CD4-positive, alpha-beta T cell treated with Interleukin-15 for 1 hour (primary cell): Measurements from ENCODE around the gene ARHGEF7.

ENCODE experiments used
- DNase-seq: peaks from one replicate; pipeline ENCODE4 v3.0.0-alpha.2; 2020

Gene ARHGEF7

GRCh38 chr13:111112196-111112595 lies 2.9 kb upstream of the ARHGEF7 start:
- no peak for DNase-seq

DNA sequence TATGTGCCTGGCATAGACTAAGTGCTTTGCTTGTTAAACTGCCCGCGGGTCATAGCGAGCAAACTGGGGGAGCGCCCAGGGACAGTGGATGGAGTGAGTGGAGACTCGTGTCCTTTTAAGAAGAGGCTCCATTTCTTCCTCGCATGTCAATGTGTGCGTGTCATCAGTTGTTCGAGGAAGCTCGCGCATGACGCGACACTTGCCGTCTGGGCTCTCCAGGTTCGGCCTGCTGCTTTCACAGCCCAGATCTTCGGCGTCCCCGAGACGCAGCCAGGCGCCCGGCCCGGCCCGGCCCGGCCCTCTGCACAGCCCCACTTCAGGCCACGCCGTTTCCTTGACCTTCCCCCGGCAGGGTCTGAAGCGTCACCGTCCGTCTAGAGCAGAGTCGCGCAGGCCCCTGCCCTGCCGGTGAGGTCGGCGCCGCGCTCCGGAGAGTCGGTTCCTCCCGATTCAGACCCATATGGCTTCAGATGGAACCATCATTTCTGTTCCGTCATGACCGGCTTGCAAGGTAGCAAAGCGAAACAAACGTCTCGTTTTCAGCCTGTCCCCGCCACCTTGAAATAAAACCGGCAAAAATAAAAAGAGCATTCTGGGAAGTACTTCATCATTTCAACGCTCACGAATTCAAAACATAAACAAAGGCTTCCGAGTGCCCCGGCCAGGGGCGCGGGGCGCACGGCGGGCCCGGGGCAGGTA lies 599 bp upstream of the ARHGEF7 start:
- DNase-seq = no peak

DNA sequence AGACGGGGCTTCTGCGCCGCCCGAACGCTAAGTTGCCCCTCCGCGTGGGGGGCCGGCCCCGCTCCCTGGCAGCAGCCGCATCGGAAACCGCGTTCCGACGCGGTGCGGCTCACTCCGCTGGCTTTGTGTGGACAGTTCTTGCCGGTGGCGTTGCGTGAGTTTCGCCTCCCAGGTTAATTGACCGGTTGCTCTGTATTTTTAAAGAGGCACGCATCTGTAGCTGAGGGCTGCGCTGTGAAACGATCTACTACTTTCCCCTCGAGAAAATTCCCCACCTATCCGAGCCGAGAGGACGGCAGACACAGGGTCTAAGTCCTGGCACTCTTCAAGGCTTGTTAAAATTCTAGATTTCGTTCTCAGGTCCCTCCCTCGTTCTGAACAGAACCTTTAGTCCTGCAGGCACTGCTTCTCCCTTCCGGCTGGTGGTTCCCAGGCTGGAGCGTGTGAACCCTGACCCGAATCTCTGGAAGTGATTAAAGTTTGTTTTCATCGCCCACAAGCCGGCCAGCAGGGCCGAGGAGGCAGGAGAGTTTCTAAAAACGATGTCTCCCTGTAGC lies 933 bp downstream of the ARHGEF7 start:
- DNase-seq = no peak

- DNase-seq = no peak
Measured at GRCh38 chr13:111116856-111117255, 1.7 kb downstream of the ARHGEF7 start.

GRCh38 chr13:111117289-111117688 lies 2.2 kb downstream of the ARHGEF7 start:
- no peak for DNase-seq

GRCh38 chr13:111117961-111118360 lies 2.9 kb downstream of the ARHGEF7 start:
- no peak for DNase-seq

- no peak for DNase-seq
Measured at GRCh38 chr13:111118898-111119607, 3.9 kb downstream of the ARHGEF7 start.

GRCh38 chr13:111119966-111120365 lies 4.9 kb downstream of the ARHGEF7 start:
- no peak for DNase-seq

DNA sequence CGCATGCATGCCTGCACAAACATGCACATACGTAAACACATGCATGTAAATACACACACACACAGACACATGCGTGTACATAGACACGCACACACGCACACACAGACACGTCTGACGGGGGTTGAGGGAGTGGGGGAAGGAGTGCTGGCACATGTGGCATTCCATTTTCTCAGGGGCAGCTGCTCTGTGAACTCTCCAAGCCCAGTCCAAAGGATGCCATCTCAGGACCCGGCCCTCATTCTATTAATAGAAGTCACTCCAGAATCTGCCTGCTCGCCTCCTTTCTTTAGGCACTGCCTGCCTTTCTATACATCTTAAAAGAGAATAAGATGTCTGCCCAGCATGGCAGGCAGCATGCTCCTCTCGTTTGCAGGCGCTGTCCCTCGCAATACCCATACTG lies 5.3 kb downstream of the ARHGEF7 start:
- DNase-seq = no peak

GRCh38 chr13:111120913-111121312 lies 5.8 kb downstream of the ARHGEF7 start:
- no peak for DNase-seq

- DNase-seq = no peak
Measured at GRCh38 chr13:111121506-111121905, 6.4 kb downstream of the ARHGEF7 start.

GRCh38 chr13:111122056-111122455 lies 6.9 kb downstream of the ARHGEF7 start:
- DNase-seq = no peak

GRCh38 chr13:111122631-111123030 lies 7.5 kb downstream of the ARHGEF7 start:
- no peak for DNase-seq

DNA sequence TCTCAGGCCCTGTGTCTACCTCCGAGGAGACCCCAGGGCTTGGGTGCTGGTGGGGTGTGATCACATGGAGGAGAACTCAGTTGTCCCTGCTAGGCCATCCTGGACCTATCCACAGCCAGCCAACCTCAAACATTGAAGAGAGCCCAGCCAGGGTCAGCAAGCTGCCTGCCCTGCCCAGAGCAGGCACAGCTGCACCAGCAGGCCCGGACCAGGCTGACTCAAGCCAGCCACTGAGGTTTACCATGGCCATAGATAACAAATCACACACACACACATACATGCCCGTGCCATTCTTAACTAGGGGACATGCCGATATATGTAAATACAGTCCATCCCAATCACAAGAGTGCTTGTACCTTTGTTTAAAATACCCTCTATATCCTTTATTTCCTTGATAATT lies 8.1 kb downstream of the ARHGEF7 start:
- no peak for DNase-seq

DNA sequence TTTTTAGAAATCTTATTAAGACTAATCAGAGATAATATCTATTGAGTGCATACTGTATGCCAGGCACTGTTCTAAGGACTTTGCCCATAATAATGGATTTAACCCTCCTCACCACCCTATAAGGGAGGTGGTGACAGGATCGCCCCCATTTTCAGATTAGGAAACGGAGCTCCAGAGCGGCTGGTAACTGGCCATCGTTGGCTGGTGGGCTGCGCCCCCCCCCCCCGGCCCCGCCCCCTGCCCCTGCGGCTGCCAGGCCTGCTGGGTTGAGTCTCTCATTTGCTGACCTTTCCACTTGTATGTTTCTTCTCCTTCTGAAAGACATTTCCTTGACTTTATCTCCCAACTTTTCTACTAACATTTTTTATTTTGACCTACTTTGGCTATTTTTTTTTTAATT lies 8.5 kb downstream of the ARHGEF7 start:
- DNase-seq = no peak

DNA sequence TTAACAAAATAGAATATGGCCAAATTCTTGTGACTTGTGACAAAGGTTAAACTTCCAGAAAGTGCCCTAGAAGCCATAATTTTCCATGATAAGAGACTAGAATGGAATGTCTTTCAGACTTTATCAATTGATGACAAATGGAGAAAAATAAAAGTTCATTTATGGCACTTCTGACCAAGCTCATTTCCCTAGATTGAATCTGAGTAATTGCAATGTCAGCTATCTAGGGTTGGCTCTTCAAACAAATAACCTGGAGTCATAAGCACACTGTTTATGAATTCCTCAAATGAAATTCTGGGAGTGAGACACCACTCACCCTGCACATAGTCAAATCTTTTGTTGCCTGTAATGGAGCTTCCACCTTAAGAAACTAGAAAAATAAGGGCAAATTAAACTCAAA lies 11.4 kb downstream of the ARHGEF7 start:
- no peak for DNase-seq

GRCh38 chr13:111129465-111130115 lies 14.5 kb downstream of the ARHGEF7 start:
- no peak for DNase-seq

- DNase-seq = no peak
Measured at GRCh38 chr13:111130116-111130508, 15.0 kb downstream of the ARHGEF7 start.

DNA sequence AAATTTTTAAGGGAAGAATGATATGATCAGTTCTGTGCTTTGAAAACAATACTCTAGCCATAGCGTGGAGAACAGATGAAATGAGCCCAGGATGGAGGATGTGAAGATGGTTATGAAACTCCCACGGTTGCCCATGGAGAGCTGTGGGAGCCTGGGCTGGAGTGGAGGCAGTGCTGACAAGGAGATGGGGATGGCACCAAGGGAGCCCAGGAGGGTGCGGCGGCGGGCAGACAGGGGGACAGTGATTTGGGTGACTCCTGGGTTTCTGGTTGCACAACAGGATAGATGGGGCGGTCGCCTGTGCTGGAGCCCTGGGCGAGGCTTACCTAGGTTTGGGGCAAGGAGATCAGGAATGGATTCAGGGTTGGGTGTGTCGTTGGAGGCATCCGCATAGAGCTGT lies 15.9 kb downstream of the ARHGEF7 start:
- no peak for DNase-seq

GRCh38 chr13:111131611-111132010 lies 16.5 kb downstream of the ARHGEF7 start:
- no peak for DNase-seq

DNA sequence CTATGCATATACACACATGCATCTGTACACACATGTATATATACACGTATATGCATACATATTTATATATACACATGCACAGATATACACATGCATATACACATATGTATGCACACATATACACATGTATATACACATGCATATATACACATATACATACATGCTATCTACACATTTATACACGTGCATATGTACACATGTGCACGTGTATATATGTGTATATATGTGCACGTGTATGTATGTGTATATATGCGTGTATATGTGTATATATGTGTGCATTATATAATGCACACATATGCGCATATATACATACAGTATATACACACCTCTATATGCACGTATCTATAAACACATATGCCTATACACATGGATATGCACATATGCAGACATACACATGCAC lies 17.8 kb downstream of the ARHGEF7 start:
- no peak for DNase-seq

- DNase-seq = no peak
Measured at GRCh38 chr13:111139452-111139851, 24.3 kb downstream of the ARHGEF7 start.

GRCh38 chr13:111139873-111140561 lies 24.9 kb downstream of the ARHGEF7 start:
- no peak for DNase-seq
